Measurements from ENCODE around the gene ZNF22.

Gene ZNF22

DNA sequence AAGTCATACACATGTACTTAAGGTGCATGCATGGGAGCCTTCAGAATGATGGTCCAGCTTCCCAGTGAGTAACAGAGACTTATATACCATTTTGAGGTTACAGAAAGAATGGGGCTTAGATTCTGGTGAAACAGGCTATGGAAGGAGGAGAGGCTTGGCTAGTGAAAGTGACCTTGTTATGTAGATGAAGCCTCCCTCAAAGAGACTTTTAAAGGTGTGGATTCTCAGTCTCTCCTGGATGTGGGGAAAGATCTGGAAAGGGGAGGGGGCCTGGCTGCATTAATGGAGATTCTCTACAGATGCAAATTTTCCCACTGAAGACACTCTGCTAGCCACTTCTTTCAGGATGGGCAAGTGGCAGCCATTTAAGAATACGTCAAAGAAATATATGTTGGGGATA, 35.6 kb upstream of the ZNF22 start:
- no peak for DNase-seq (ENCODE audit: low spot score)

DNA sequence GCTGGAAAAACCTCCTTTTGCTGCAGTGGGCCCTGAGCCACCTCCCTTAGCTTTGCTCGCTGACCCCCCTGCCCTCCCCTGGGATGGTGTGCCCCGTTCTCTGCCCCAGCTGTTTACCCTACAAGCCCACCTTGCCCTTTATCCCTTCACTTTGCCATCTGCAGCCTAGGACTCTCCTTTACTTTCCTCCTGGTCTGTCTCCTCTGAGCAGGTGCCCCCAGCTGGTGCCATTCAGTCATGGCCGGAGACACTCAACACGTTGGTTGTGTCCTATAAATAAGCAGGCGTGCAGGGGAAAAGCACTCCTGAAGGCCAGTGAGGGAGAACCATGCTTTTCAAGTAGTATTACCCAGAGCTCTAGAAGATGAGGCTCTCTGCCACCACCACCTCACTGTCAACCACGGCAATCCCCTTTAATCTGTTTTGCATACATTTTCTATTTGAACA, 35.0 kb upstream of the ZNF22 start:
- no peak for DNase-seq (ENCODE audit: low spot score)

DNA sequence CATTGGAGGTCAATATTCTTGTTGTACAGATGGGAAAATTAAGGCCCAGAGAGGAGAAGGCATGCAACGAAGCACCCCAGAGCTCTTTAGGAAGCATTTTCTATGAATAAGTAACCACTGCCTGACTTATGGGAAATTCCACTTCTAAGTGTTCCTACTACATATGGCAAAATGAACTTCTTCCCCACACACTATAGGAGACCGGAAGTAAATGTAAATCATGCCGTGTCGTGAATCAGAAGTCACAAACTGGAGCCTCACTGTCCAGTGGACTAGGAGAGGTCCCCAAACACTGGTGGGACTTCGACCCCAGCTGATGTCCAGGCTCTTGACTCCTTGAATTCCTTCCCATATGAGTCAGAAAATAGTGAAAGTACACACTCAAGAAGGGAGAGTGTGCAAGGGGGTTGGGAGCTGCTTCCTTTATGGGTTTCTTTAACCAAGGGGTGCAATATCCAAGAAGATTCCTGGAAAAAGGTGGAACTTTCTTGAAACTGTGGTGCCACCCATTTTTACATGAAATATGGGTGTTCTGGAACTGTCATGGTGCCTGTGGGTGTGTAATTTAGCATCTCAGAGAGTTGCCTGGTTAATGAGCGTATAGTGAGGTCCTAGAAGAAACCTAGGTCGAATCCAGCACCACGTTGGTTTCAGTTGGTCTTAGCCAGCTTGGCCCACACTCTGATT, 34.5 kb upstream of the ZNF22 start:
- no peak for DNase-seq (ENCODE audit: low spot score)

DNA sequence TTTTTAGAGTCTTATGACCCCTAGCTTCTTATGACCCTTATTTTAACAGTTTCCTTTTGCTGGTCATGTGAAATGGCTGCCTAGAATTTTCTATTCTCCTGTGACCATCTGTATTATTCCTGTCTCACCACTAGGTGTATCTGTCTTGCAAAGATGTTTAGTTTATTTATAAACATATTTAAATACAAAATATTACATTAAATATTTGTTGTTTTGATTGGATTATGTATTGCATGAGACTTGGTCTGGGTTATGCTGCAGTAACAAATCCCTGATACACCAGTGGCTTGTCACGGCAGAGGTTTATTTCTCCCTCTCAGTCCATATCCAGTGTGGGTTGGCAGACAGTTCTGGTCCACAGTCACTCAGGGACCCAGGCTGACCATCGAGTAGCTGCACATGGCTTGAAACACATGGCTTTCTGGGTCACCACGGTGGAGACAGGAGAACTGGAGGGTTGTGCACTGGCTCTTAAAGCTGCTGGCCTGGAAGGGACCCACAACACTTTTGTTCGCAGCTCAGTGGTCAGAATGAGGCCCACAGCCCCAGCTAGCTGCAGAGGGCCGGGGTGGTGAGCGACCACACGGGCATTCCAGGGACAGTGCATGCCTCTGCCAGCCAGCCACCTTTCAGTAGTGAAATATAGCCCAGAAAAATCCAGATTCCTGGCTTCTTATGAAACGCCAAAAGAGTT, 33.8 kb upstream of the ZNF22 start:
- no peak for DNase-seq (ENCODE audit: low spot score)

DNA sequence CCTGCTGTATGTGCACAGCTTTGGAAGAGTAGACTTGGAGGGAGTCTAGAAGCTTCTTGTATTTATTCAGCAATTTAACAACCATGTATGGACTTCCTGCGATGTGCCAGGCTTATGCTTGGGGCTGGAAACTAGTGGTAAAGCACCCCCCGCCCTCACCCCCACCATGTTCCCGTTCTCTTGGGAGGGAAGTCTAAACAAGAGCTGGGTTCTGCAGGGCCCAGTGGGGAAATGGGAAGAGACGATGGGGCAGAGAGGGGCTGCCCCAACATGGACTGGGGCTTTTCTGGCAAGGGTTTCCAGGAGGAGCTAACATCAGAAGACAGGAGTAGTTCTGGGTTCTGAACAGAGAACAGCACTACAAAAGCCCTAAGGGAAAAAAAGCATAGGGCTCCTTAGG, 33.1 kb upstream of the ZNF22 start:
- no peak for DNase-seq (ENCODE audit: low spot score)

DNA sequence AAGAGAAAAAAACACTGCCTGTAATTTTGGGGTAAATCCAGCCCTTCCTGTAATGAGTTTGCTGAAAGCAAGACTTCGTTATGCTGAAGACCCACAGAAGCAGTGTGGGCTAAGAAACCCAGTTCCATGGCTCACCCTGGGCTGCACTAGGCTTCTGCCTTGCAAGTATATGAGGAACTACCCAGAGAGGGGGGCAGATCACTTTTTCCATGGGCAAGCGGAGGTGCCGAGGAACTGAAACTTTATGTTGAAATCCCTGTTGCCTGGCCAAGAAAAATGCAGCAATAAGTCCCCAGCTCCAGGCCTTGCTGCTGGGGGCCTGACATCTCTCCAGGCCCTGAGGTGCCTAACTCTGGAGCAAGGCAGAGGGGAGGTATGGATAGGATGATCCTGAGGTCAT, 32.6 kb upstream of the ZNF22 start:
- peak; percentile 53 for DNase-seq (ENCODE audit: low spot score)

DNA sequence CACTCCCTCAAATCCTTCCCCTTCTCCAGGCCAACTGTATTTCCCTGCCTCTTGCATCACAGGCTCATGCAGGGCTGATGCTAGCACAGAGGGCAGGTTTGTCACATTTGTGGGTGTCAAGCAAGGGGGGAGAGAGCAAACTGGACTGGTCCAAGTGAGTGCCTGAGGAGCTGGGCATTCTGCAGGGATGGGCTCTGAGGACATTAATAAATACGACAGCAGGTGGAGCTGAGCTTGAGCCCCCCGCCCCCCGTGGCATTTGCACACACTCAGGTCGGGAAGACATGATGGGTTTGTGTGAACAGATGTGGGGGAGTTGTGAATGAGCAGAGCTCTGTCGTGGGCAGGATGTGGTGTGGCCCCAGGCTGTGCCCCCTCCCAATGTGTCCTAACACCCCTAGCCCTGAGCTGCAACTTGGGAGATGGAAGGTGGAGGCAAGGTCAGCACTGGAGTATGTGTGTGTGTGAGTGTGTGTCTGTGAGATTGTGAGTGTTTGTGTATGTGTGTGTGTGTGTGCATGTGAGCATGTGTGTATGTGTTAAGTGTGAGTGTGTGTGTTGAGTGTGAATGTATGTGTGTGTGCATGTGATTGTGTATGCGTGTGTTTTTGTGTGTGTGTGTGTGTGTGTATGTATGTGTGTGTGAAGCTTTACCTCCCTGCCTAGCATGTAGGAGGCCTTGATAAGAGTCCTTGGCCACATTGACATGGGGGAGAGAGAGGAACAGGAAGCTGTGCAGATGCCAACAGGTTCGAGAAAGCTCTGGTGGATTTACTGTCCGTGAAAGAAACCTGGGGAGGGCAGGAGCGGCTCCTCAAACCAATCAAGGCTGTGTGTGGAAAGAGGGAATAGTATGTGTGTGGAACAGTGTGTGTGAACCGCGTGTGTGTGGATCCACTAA, 32.0 kb upstream of the ZNF22 start:
- DNase-seq (ENCODE audit: low spot score), result no peak

DNA sequence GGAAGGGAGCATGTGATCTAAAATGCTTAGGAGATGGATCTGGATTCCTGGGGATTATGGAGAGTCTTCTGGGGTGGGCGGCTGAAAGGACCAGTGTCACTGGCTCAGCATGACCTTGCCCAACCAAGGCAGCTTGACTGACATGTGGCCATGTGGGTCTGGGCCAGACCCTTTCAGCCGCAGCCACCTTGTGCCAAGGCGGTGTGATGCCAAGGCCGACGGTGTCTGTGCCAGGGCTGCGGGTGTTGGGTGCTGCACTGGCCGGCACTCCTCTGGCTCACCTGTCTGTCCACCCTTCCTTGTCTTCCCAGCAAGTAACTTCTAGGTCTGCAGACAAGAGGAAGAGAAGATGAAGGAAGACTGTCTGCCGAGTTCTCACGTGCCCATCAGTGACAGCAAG, 30.9 kb upstream of the ZNF22 start:
- DNase-seq (ENCODE audit: low spot score), result no peak

DNA sequence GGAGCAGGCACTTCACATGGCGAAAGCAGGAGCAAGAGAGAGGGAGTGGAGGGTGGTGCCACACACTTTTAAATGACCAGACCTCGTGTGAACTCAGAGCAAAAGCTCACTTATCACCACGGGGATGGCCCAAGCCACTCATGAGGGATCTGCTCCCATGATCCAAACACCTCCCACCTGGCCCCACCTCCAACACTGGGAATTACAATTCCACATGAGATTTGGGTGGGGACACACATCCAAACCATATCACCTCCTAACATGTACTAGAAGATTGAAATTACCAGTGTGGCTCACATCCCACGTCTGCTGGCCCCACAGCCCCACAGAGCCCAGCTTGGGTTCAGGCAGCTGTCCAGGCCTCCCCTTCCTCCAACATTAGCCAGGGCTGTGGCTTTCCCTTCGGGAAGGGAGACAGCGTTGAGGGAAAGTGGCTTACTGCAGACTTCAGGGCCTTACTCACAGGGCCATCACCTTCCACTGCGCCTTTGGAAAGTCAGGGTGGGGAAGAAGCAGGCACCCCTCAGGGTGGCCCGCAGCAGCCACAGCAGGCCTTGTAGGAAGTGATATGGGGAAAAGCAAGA, 29.8 kb upstream of the ZNF22 start:
- no peak for DNase-seq (ENCODE audit: low spot score)

DNA sequence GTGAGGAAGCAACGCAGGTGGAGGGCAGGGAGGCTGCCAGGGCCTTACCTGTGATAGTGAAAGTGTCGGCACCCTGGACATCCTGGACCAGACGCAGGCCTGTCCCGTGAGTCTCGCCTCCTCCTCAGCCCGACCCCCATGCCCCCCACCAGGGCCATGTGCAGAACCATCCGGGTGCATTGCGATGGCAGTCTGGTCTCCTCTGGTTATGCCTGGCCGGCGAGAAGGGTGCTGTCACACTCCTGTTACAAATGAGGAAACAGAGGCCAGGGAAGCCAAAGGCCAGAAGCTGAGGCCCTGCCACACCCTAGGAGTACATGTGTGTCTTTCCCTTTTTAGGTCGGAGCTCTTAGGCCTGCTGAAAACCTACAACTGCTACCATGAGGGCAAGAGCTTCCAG, 29.3 kb upstream of the ZNF22 start:
- DNase-seq (ENCODE audit: low spot score), result no peak

DNA sequence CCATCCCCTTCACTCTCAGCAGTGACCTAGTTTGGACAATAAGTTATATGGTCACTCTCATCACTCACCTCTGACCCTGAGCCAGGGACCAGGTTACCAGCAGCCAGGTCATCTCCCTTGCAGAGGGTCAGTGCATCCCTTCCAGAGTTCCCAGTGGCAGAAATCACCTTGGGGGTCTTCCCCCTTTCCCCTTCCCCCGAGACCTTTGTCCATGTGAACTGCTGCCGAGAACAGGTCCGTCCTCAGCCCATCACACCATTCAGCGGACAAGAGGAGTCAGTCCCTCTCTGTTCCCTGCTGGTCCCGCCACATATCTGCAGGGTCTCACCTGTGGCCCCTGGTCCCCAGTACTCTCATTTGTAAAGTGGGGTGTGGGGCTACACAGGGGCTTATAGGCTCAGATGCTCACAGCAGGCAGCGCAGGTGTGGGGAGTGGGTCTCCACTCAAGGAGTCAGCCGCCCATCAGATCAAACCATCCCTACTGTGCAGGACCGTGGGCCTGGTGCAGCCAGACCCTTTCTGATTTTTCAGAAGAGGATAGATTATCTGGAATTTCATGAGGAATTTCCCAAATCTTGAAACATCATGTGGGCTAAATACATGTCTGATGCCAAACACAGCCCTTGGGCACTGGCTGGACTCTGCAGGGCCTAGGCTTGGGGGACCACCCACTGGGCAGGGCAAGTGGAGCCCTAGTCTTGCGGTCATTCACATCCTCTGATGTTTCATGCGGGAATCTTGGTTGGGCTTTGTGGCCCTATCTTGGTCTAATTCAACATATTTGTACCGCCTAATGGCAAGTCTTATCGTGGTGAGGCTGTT, 28.6 kb upstream of the ZNF22 start:
- no peak for DNase-seq (ENCODE audit: low spot score)

DNA sequence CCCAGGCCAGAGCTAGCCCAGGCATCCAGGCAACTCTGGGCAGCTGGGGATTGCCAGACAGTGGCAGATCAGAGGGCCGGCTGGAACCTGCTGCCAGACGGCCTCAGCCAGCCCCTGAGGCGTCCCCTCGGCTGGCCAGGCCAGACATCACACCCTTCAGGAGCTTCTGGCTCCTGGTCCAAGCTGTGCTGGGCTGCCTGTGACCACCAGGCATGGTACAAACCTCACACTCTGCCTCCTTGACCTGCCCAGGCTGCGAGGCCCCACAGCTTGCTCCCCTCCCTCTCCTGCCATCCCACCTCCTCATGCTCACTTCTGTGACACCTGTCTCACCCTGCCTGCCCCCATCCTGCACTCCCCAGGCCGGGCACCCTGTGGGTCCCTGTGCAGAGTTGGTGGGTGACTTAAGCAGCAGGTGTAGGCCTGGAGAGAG, 27.8 kb upstream of the ZNF22 start:
- no peak for DNase-seq (ENCODE audit: low spot score)

DNA sequence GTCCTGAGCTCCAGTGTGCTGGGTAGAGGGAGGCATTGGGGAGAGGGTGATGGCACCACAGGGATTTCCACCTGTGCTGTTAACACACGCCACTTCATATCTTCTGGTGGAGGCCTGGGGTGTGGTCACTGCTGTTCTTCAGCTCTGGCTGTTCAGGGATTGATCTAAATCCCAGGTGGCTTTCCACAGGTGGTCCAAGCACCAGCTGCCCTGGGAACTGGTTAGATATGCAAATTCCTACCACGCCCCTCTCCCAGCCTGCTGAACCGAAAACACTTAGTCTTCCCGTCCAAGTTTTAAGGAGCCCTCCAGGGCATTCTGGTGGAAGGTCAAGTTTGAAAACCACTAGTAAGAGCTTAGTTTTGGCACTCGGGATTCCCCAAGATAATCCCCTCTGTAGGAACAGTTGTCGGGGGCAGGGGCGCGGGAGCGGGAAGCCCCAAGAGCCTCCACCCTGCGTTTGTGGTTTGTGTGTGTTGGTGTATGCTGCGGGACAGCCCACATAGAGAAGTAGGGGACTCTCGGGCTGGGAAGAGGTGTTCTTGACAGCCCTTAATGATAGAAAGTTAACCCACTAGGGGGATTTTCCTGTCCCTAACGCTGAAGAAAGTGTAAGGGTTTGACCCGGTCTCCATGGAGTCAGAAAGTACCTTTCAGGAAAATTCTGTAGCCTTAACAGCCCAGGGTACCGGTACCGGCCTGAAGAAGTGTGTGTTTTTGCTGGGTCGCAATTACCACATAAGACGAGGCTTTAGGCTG, 27.2 kb upstream of the ZNF22 start:
- no peak for DNase-seq (ENCODE audit: low spot score)

DNA sequence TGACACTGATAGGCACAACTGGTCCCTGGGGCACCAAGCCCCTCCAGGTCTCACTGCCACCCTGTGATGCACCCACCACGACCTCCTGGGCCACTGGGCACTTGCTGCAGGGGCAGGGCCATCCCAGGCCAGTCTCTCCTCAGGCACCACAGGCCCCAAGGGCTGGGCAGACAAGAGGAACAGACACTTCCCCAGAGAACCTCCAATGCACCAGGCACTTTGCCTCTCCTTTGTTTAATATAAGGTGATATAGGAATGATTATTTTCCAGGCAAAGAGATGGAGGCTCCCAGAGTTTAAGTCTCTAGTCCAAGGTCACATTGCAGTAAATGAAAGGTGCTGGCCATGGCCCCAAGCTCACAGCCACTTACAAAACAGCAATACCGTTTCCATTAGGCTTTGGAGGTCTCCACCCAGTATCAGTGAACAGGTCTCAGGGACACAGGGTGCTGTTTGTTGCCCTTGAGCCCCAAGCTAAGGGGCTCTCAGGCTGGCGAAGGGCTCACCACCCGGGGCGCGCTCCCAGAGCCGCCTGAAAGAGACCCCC, 26.6 kb upstream of the ZNF22 start:
- no peak for DNase-seq (ENCODE audit: low spot score)

DNA sequence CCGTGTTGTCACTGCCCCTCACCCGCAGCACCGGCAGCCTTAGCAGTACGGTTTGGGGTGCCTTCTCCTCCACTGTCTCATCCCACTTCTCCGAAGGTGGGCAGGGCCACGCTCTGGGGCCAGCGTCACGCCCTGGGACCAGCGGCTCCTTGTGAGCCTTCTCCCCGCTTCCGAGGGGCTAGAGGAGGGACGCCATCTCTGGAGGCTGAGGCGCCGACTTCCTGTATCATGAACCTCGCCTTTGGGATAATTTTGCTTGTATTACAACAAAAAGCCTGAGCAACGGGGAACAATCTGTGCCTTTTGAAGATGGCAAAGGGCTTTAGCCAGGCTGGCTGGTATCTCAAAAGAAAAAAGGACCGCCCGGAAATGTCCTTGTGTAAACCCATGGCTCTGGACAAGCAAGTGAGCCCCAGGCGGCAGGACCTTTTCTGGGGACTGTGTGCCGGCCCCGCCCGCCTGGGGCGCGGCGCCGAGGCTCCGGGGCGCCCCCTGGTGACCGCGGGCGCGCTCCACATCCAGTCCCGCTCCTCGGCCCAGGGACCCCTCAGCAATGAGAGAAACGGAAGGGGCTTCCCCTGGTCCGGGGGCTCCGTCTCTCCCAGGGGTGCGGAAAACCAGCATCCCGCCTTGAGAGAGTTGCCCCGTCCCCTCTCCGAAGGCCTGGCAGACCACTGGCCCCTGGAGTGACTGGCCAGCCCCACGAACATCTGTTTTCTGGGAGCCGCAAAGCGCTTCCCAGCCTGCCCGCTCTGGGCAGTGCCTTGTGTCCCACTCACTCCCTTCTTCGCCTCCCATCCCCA, 25.9 kb upstream of the ZNF22 start:
- DNase-seq (ENCODE audit: low spot score), result peak; percentile 91

DNA sequence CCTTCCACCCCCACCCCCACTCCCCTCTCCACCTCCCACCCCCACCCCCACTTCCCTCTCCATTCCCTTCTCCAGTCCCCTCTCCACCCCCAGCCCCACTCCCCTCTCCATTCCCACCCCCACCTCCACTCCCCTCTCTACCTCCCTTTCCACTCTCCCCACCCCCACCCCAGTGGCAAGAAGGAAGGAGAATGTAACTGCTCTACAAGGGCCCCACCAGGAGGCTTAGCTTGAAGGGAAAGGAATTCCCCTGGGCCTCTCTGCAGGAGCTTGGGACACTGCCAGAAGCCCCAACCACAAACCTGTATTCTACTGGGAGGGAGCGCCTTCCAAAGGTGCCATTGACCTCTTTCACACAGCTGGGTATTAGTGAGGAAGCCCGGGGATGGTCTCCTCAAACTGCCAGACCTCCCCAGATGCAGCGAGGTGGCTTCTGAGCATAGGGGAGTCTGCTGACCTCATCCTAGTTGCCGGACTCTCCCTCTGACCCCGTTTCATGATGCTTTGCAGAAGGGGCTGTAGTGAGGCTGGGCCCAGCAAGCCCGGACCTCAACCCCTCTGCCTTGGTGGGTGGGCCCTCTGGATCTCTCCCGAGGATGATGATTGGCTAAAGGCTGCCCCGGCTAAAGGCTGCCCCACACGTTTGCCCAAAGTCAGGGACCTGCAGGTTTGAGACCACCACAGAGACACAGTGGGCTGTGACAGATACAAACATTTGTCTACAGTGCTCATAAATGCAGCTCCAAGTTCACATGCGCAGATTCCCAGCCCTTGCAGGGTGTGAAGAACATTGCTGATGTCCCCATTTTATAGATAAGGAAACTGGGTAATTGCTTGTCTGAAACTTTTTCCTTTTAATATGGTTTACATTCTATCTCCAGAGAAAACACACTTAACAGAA, 25.0 kb upstream of the ZNF22 start:
- no peak for DNase-seq (ENCODE audit: low spot score)

DNA sequence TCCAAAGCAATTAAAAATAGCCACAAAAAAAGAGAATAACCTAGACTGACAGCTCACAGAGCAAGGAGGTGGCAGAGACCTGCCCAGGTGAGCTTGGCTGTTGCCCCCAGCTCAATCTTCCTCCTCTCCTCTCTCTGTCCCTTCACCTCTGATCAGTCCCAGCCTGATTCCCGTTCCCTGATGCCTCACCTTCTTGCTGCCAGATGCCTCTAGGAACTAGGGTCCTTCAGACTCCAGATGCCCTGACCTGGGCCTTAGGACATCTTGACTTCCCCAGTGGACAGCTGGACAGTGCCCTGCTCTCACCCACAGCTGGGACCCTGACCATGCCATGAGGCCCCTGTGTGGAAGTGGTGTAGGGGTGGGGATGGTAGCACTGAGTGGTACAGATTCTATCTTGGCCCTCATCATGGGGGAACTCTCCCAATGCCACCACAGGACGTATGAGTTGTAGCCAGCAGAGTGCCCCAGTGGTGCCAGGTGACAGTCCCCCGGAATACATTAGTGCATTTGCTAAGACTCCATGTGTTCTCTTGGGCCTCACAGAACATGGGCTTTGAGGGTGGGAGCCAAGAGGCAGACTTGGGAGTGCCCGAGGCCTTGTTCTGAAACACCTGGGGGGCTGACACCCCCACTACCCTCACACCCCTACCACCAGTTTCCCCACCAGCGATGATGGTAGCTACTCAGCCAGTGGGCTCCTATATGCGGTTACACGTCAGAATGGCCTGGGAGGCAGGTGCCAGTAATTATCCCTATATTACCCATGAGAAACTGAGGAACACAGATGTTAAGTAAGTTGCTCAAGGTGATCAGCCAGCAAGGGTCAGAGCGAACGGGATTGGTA, 24.1 kb upstream of the ZNF22 start:
- no peak for DNase-seq (ENCODE audit: low spot score)
